Type B pancreatic cell (in vitro differentiated cells): Measurements from ENCODE around the gene BCAT1. TPM values are rescaled to one million over a fixed set of nuclear protein-coding genes. Genes with fewer than 3 reads are reported as not detected.
A peak's percentile ranks its signal among the peaks of the same experiment; 100 is the strongest.
"Not testable (repeated sequence)": the region's sequence is repeated elsewhere in the genome, so short reads cannot be mapped to it uniquely, and the experiment has no call there.

Experiments used
- DNase-seq: peaks from one replicate; pipeline ENCODE4 v3.0.0; 2021; ENCODE audit warnings: mixed read lengths; ENCODE audit not compliant: unreplicated experiment; ENCODE audit errors: extremely low spot score
- H3K27ac Mint-ChIP-seq: 2 replicates; pipeline ENCODE4 v1.8.0; 2021; ENCODE audit warnings: mild to moderate bottlenecking, mixed read lengths
- H3K27me3 Mint-ChIP-seq: 2 replicates; pipeline ENCODE4 v1.8.0; 2021; ENCODE audit warnings: mixed read lengths
- H3K36me3 Mint-ChIP-seq: 2 replicates; pipeline ENCODE4 v1.8.0; 2021; ENCODE audit warnings: mixed read lengths
- H3K4me1 Mint-ChIP-seq: one replicate; pipeline ENCODE4 v1.8.0; 2021; ENCODE audit warnings: mixed read lengths; ENCODE audit not compliant: unreplicated experiment
- H3K4me3 Mint-ChIP-seq: 2 replicates; pipeline ENCODE4 v1.8.0; 2021; ENCODE audit warnings: mild to moderate bottlenecking, mixed read lengths
- H3K9me3 Mint-ChIP-seq: 2 replicates; pipeline ENCODE4 v1.8.0; 2021; ENCODE audit warnings: mixed read lengths
- total RNA-seq: library from RNA; stranded (reverse); gene quantifications from 2 replicates; pipeline ENCODE4 v1.2.1, GENCODE V29; 2021; ENCODE audit warnings: low replicate concordance
- TF ChIP-seq, protein P1 (sequence below): fragments of 200-600 bp; sonication (generic); conservative IDR thresholded peaks from 2 replicates; pipeline ENCODE4 v1.5.0; 2021; ENCODE audit warnings: antibody characterized with exemption, mild to moderate bottlenecking

The BCAT1 gene
- total RNA-seq, 1 donor from 2014 or later: 153 TPM

DNA sequence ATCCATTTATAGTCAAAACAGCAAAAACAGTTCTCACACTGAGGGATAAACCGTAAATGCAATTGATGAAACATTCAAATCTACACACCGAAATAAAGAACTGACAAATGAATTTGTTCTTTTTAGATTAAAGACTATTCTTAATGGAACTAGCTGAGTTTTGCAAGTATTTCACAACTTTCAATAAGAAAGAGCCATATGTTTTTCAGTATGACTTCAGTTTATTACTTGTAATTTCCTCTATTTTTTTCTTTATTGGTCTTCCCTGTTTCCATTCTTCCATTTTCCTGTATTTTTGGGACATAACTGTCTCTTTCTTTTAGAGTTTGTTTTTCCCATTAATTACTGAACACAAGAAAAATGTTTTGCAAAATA, 4.3 kb downstream of the BCAT1 start:
- TF ChIP-seq, protein P1, sequence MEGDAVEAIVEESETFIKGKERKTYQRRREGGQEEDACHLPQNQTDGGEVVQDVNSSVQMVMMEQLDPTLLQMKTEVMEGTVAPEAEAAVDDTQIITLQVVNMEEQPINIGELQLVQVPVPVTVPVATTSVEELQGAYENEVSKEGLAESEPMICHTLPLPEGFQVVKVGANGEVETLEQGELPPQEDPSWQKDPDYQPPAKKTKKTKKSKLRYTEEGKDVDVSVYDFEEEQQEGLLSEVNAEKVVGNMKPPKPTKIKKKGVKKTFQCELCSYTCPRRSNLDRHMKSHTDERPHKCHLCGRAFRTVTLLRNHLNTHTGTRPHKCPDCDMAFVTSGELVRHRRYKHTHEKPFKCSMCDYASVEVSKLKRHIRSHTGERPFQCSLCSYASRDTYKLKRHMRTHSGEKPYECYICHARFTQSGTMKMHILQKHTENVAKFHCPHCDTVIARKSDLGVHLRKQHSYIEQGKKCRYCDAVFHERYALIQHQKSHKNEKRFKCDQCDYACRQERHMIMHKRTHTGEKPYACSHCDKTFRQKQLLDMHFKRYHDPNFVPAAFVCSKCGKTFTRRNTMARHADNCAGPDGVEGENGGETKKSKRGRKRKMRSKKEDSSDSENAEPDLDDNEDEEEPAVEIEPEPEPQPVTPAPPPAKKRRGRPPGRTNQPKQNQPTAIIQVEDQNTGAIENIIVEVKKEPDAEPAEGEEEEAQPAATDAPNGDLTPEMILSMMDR: no peak
- Mint-ChIP-seq H3K27ac (peak overlapping the region; percentile 47), H3K36me3 (peaks cover 49% of the 10 kb centered on the region), H3K4me3 (peak overlapping the region; percentile 2), H3K9me3 (no peaks in the 10 kb centered on the region), H3K4me1 (peaks cover 4% of the 10 kb centered on the region), H3K27me3 (peaks cover 14% of the 10 kb centered on the region)
- no peak for DNase-seq

DNA sequence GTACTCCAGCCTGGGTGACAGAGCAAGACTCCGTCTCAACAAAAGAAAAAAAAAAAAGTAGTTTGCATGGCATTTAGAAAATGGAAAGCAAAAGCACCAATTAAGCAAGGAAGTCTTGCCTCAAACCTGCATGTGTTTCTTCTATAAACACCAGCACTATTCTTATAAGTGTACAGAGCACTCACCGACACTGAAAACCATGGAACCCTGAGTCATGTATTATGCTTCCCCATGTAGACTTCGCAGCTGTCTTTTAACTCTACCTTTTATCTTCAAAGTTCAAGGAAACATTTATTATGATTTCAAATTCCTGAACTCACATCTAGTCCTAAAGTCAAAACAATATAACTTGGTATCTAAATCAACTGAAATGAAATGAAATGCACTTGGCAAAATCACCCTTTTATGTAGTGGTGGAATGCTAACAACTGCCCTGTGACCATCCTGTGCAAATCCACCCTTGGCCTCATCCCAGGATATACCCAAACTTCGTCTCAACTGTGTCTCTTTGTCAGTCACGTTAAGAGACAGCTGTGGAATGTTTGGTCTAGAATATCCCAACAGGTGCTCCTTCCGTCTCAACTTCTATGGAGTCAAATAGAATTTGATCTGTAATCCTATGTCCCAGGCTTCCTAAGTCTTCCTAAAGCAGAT, 4.8 kb downstream of the BCAT1 start:
- Mint-ChIP-seq H3K4me1 (no peaks in the 10 kb centered on the region), H3K27ac (peak overlapping the region; percentile 47), H3K36me3 (peaks cover 51% of the 10 kb centered on the region), H3K27me3 (peaks cover 14% of the 10 kb centered on the region), H3K9me3 (no peaks in the 10 kb centered on the region), H3K4me3 (peak overlapping the region; percentile 2)
- DNase-seq: no peak
- TF ChIP-seq, protein P1: no peak

DNA sequence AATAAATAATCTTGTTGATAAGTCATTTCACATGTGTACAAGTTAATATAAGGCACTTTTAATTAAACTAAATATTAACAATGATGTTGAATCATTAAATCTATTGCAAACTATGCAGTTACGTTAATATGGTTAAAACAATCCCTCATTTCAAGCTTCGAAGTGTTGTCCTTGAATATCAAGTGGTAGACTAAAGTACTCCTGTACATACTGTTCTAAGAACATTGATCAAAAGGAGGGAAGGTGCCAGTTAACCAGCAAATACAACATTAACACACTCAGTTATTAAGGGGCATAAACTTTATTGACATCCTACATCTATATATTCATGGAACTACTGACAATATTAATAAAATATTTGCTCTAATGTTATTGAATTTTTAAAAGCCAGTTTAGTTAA, 8.7 kb downstream of the BCAT1 start:
- TF ChIP-seq, protein P1: no peak
- Mint-ChIP-seq H3K27me3 (no peaks in the 10 kb centered on the region), H3K9me3 (no peaks in the 10 kb centered on the region), H3K4me1 (no peaks in the 10 kb centered on the region), H3K27ac (no peak overlapping the region), H3K4me3 (no peak overlapping the region), H3K36me3 (peaks cover 41% of the 10 kb centered on the region)
- DNase-seq: no peak

DNA sequence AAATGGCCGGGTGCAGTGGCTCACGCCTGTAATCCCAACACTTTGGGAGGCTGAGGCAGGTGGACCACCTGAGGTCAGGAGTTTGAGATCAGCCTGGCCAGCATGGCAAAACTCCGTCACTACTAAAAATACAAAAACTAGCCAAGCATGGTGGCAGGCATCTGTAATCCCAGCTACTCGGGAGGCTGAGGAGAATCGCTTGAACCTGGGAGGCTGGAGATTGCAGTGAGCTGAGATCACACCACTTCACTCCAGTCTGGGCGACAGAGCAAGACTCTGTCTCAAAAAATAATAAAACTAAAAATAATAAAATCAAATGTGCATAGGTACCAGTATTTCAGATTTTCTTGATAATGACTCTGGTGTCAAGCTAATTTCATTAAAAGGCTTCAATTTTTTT, 9.3 kb downstream of the BCAT1 start:
- not testable (repeated sequence) for DNase-seq, H3K4me3 Mint-ChIP-seq, H3K27ac Mint-ChIP-seq

DNA sequence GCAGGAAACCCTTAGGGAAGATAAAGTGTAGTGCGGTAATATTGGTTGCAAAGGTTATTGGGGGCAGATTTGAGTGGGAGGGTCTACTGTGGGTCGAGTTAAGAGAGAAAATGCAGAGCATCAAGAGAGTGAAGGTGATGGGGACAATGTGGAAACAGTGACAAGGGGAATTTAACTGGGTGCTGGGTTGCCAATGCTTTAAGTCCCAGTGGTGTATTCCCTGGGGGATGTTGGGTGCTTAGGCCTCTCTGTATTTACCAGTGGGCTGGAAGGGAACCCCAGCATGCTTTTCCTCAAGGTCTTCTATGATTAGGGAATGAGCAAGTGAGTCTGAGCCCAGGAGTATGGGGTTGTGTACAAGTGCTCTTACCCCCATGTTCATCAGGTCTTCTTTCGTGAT, 10.6 kb downstream of the BCAT1 start:
- Mint-ChIP-seq H3K36me3 (peaks cover 38% of the 10 kb centered on the region), H3K4me3 (no peak overlapping the region), H3K27ac (no peak overlapping the region), H3K27me3 (no peaks in the 10 kb centered on the region), H3K4me1 (no peaks in the 10 kb centered on the region), H3K9me3 (no peaks in the 10 kb centered on the region)
- DNase-seq: no peak
- TF ChIP-seq, protein P1: no peak

More for the DNA sequence above, 9.3 kb downstream of the BCAT1 start:
- H3K4me1 Mint-ChIP-seq, H3K27me3 Mint-ChIP-seq, H3K9me3 Mint-ChIP-seq: not testable (repeated sequence)
- H3K36me3 Mint-ChIP-seq: peaks cover 36% of the 10 kb centered on the region

DNA sequence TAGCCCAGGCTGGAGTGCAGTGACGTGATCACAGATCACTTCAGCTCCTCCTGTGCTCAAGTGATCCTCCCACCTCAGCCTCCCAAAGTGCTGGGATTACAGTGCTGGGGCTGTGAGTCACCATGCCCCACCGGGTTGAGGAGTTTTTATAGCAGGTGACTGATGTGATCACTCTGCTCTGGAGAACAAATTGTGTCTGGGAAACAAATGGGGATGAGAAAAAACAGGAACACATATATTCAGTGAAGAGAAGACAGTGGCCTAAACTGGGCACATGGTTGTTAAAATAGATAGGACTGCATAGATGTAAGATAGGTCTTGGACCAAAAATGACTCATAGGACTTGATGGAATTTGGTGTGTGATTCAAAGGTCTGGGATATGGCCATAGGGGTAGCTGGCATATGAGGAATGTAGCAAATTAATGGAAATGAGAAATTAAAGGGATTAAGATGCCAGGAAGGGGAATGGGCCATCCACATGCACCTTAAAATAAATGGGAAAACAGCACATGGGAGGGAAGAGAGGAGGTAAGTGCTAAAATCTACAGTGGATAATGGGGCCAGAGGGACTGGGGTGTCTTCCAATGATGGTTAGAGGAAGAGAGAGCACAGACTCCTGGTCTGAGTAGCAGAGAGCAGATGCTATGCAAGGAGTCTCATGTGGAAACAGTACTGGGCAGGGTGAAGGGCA, 11.2 kb downstream of the BCAT1 start:
- H3K4me3 Mint-ChIP-seq: no peak overlapping the region
- H3K4me1 Mint-ChIP-seq: no peaks in the 10 kb centered on the region
- no peak for DNase-seq
- H3K27ac Mint-ChIP-seq: no peak overlapping the region
- no peaks in the 10 kb centered on the region for H3K9me3 Mint-ChIP-seq
- H3K36me3 Mint-ChIP-seq: peaks cover 34% of the 10 kb centered on the region
- no peaks in the 10 kb centered on the region for H3K27me3 Mint-ChIP-seq
- TF ChIP-seq, protein P1: no peak
